ENCODE measurements around the gene ZNF444. TPM values are rescaled to one million over a fixed set of nuclear protein-coding genes. Genes with fewer than 3 reads are reported as not detected.
A peak's percentile ranks its signal among the peaks of the same experiment; 100 is the strongest.

The ZNF444 gene
- total RNA-seq, 1 donor from 2014 or later, result 16.0 TPM

GRCh38 chr19:56121180-56122167 lies 19.6 kb upstream of the ZNF444 start, which contains the start of gene ZNF787:
ZNF787 (minus strand) TSS chr19:56121295; CDS start chr19:56103217, 18,078 bp downstream.
- DNase-seq (ENCODE audit: low read depth, low spot score), result peak; percentile 89

GRCh38 chr19:56123266-56123891 lies 17.7 kb upstream of the ZNF444 start:
- no peak for DNase-seq (ENCODE audit: low read depth, low spot score)

- no peak for DNase-seq (ENCODE audit: low read depth, low spot score)
Observed at GRCh38 chr19:56124578-56124977, 16.5 kb upstream of the ZNF444 start.

- no peak for DNase-seq (ENCODE audit: low read depth, low spot score)
Observed at GRCh38 chr19:56125806-56126590, 15.1 kb upstream of the ZNF444 start.

- DNase-seq (ENCODE audit: low read depth, low spot score), result no peak
Observed at GRCh38 chr19:56126983-56127780, 13.9 kb upstream of the ZNF444 start.

GRCh38 chr19:56130006-56130405 lies 11.1 kb upstream of the ZNF444 start:
- DNase-seq (ENCODE audit: low read depth, low spot score), result no peak

GRCh38 chr19:56131651-56132050 lies 9.4 kb upstream of the ZNF444 start:
- DNase-seq (ENCODE audit: low read depth, low spot score), result no peak

GRCh38 chr19:56132316-56132822 lies 8.7 kb upstream of the ZNF444 start:
- no peak for DNase-seq (ENCODE audit: low read depth, low spot score)

GRCh38 chr19:56133858-56134653 lies 7.0 kb upstream of the ZNF444 start:
- DNase-seq (ENCODE audit: low read depth, low spot score), result no peak

- DNase-seq (ENCODE audit: low read depth, low spot score), result no peak
Observed at GRCh38 chr19:56134654-56134921, 6.5 kb upstream of the ZNF444 start.

GRCh38 chr19:56136362-56136761 lies 4.7 kb upstream of the ZNF444 start:
- DNase-seq (ENCODE audit: low read depth, low spot score), result no peak

GRCh38 chr19:56137405-56137804 lies 3.7 kb upstream of the ZNF444 start:
- DNase-seq (ENCODE audit: low read depth, low spot score), result no peak

GRCh38 chr19:56138069-56138468 lies 3.0 kb upstream of the ZNF444 start:
- DNase-seq (ENCODE audit: low read depth, low spot score), result no peak

- DNase-seq (ENCODE audit: low read depth, low spot score), result no peak
Observed at GRCh38 chr19:56139847-56140582, 1.1 kb upstream of the ZNF444 start.

- no peak for DNase-seq (ENCODE audit: low read depth, low spot score)
Observed at GRCh38 chr19:56141417-56141993, 418 bp downstream of the ZNF444 start.

- no peak for DNase-seq (ENCODE audit: low read depth, low spot score)
Observed at GRCh38 chr19:56142087-56142787, 1.1 kb downstream of the ZNF444 start.

GRCh38 chr19:56142897-56143434 lies 1.9 kb downstream of the ZNF444 start:
- DNase-seq (ENCODE audit: low read depth, low spot score), result no peak

- DNase-seq (ENCODE audit: low read depth, low spot score), result no peak
Observed at GRCh38 chr19:56144376-56144775, 3.3 kb downstream of the ZNF444 start.
